Stimulated activated CD4-positive, alpha-beta T cell treated with anti-CD3 and anti-CD28 coated beads, Interleukin-4, amount 100 ng/mL, for 1 hour (primary cell): ENCODE results near the gene FOXP1.
"Not testable (repeated sequence)": the region's sequence is repeated elsewhere in the genome, so short reads cannot be mapped to it uniquely, and the experiment has no call there.

Experiments
- DNase-seq: peaks from one replicate; pipeline ENCODE4 v3.0.0-alpha.2; 2020

The FOXP1 gene

DNA sequence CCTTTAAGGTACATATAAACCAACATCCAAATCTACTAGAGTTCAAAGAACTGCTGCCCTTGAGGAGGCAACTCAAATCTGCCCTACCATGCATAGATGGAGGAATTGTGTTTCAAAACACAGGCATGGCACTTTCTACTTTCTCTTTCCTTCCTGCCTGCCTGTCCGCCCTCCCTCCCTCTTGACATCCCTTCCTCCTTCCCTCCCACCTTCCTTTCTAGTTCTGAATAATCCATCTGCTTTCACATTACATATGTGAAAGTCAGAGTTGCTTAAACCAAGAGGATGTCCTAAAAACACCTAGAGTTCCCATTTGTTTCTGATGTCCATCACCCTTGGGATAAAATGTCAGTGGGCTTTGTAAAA is 537.6 kb downstream of the FOXP1 start:
- DNase-seq = peak; percentile 32

GRCh38 chr3:71045212-71045916 is 538.2 kb downstream of the FOXP1 start:
- no peak for DNase-seq

GRCh38 chr3:71042759-71043158 is 540.8 kb downstream of the FOXP1 start:
- no peak for DNase-seq

DNA sequence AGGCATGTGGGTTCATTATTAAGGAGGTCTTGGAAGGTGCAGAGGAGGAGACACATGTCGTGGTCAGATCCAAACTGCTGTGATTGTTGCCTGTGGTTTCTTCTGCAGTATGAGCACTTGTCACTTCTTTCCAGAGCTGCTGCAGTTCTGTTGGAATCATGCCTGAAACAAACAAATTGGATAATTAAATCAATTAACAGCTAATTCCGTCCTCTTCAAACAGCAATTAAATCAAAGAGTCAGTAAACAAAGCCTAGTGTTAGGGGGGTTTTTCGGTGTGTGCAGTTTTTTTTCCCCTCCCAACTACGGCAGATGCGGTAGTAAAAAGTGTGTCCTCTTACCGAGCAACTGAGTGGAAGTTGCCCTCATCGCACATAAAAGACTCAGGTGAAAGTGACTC is 542.2 kb downstream of the FOXP1 start:
- DNase-seq = no peak

DNA sequence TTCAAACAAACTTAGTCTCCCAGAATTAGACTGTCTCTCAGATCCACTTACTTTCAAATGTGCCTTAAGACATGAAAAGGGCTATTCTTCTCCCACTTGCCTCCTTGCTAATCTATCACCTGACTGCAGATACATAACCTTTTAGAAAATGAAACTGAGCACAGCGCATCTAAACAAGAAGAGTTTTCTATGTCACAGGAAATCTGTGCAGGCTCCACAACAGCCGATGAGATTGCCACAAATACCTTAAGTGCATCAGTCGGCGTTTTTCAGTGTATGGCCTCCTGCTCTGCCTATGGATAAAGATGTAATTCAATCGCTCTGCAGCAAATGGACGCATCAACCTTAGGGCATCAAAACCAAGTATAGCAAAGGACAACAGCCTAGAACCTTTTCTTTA is 544.2 kb downstream of the FOXP1 start:
- DNase-seq = no peak

- no peak for DNase-seq
Measured at GRCh38 chr3:71037775-71038174, 545.8 kb downstream of the FOXP1 start.

DNA sequence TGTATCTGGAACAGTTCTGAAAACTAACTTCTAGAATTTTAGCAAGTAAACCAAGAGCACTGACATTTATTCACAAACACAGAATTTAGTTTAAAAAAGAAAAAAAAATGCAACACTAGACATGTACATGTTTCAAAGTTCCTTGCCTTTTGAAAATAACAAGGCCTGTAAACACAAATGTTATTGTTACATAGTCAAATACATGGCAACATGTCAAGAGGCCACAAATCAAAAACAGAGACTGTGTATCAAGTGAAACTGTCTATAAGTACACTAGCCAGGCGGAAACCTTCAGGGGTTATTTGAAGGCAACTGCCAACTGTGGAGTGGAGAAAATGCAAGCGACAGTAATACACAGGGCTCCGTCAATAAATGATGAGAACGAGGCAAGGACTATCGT is 547.6 kb downstream of the FOXP1 start:
- no peak for DNase-seq

GRCh38 chr3:71035314-71035713 is 548.2 kb downstream of the FOXP1 start:
- no peak for DNase-seq

GRCh38 chr3:71033681-71034220 is 549.8 kb downstream of the FOXP1 start:
- DNase-seq = no peak

- DNase-seq = no peak
Measured at GRCh38 chr3:71031914-71032521, 551.5 kb downstream of the FOXP1 start.

DNA sequence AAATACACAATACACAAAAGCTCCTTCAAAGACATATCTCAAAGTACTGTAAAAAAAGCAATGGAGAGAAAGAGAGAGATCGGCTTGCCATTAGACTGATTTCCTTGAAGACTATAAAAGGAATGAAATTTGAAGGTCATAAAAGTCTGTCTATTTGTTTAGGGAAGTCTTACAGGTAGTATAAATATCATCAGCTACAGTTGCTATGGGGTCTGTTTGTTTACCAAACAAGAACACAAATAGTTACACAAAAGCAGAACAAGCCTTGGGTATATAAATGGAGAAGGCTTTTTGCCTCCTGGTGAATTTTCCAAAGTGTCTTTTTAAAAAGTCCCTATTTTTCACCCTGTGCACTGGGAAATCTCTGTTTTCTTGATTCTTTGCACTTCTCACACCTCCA is 552.3 kb downstream of the FOXP1 start:
- no peak for DNase-seq

- no peak for DNase-seq
Measured at GRCh38 chr3:71030748-71031147, 552.8 kb downstream of the FOXP1 start.

GRCh38 chr3:71029770-71030169 is 553.8 kb downstream of the FOXP1 start:
- no peak for DNase-seq

DNA sequence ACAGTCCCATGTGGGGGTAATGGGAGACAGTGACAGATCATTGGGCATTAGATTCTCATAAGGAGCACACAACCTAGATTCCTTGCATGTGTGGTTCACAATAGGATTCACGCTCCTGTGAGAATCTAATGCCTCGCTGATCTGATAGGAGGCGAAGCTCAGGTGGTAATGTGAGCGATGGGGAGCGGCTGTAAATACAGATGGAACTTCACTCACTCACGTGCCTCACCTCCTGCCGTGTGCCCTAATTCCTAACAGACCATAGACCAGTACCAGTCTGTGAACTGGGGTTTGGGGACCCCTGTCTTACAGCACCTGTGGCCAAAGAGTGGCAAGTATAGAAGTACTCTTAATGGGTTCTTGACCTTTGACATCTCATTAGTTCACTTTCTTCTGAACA is 554.7 kb downstream of the FOXP1 start:
- no peak for DNase-seq

DNA sequence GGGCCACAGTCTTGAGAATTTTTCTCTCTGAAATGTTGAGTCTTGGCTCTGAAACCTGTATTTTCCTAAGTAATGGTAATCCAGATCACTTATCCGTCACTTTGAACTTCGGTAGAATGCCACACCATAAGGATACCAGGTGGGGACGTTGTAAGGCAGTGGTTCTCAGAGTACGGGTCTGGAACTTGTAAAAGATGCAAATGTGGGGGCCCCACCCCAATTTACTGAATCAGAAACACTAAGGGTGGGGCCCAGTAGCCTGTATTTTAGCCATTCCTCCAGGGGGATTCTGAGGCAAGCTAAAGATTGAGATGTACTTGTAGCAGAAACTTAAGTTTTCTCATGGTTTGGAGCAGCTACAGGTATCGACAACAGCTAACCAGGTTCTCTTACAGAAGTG is 555.3 kb downstream of the FOXP1 start:
- no peak for DNase-seq

- DNase-seq = no peak
Measured at GRCh38 chr3:71026634-71027578, 556.6 kb downstream of the FOXP1 start.

DNA sequence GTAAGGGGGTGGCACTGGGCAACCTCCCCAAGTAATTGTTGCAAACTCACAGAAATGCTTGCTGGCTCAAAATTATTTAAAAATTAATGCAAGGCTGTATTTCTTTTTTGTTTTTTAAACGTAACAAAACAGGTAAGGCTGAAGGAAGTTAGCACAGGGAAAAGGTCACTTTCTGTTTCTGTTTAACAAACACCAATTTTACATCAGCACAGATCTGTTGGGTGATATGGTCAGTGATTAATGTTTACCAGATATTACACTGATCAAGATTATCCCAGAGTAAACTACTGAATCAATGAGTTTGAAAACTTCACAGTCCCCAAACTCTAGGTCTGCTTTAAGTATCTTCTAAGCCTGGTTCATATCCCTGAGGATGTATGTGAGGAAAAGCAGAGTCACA is 558.0 kb downstream of the FOXP1 start:
- DNase-seq = no peak

DNA sequence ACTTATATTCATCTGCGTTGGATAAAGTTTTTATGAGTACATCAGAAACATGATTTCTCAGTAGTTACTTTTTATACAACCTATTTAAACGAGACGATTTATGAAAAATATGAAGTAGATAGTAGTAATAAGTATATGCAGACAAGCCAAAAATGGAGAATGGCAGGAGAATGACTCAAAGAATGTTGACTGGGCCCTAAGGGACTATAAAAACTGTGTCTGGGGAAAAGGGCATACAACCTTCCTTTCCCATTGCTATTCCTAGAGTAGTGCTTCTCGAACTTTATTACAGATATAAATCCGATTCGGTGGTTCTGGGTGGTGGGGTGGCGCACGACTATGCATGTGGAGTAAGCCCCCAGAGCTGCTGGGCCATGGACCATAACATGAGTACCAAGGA is 558.5 kb downstream of the FOXP1 start:
- no peak for DNase-seq

- DNase-seq = no peak
Measured at GRCh38 chr3:71022551-71023335, 560.8 kb downstream of the FOXP1 start.

DNA sequence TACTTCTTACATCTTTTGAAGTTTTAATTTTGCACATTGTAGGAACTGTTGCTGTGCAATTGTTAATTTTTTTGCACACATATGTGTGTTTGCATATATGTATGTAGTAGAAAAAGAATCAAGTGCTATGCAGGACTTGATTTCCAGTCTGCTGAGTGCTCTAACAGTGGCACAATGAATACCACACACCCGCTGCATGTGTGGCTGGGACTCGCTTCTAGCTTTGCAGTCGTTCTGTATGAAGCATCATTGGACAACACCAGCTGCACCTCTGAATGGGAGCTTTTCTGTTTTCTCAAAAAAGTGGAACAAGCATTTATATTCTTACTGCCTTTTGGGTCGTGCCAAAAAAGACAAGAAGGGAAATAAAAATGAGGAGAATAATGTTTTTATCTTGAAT is 564.7 kb downstream of the FOXP1 start:
- DNase-seq = no peak

DNA sequence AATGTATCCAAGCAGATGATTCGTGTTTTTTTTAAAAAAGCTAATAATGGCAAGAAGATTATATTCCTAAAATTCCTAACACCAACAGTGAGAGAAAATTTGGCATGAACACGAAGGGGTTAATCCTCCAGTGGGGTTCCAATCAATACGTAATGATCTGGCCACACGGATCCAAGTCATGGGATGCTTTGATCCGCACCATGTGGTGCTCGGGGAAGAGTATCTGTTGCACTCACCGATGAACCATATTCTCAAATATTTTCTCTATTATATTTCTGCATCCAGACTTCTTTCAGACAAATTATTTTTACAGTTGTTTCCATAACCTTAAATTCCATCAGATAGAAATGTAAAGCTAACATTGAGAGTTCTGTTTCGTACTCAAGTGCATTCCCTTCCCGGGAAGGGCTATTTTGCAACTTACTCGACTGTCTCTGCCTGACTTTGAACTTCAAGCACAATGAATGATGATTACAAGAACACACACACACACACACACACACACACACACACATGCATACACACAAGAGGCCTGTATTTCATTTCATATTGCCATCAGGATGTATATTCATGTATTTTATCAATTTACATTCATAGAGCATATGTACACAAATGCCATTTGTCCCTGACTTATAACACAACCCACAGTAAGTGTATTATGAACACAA is 567.2 kb downstream of the FOXP1 start:
- no peak for DNase-seq

- DNase-seq = not testable (repeated sequence)
Measured at GRCh38 chr3:71014616-71015015, 568.9 kb downstream of the FOXP1 start.
